ENCODE data around the gene USP24. TPM values are rescaled to one million over a fixed set of nuclear protein-coding genes. Genes with fewer than 3 reads are reported as not detected.
A peak's percentile ranks its signal among the peaks of the same experiment; 100 is the strongest.

USP24 gene
- total RNA-seq, 1 donor, result 43.1 TPM

DNA sequence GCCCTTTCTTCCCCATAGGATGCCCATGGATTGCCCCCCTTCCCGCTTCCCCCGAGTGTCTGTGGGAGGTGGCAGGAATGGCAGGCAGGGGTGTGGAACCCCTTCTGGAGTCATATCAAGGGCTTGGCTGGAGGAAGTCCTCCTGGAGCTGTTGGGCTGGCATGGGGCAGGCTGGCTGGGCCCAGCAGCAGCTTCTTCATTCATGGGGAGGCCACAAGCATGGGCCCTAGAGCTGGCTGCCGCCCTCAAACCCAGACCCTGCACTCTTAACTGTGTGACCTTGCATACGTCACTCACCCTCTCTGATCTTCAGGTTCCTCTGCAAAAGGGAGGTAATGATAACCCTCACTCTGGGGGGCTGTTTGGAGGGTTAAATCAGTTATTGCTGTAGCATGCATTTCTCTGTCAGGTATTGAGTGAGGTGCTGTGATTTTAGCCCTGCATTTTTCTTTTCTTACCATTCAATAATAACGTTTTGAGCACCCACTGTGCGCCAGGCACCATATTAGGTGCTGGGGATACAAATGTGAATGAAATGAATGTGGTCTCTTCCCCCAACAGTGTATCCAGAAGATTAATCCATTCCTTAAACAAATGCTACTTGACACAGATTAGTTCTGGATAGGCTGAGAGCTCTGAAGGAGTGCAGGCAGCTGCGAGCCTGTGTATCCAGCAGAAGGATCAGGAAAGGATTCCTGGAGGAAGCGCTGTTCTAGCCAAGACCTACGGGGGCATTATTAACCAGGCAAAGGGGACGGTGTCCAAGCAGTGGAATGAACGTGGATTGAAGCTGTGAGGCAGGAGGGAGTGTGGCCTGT is 166.5 kb downstream of the USP24 start:
- H3K79me2 ChIP-seq (ENCODE audit: insufficient read depth, low read length), result no peaks in the 10 kb centered on the region
- H2AFZ ChIP-seq (ENCODE audit: low read length), result no peak overlapping the region
- H4K20me1 ChIP-seq (ENCODE audit: insufficient read depth, low read length), result no peaks in the 10 kb centered on the region
- no peaks in the 10 kb centered on the region for H3K36me3 ChIP-seq (ENCODE audit: insufficient read depth, low read length)
- H3K4me3 ChIP-seq (ENCODE audit: insufficient read depth, low read length), result no peak overlapping the region
- H3K4me2 ChIP-seq (ENCODE audit: insufficient read depth, low read length), result no peak overlapping the region
- H3K9me3 ChIP-seq (ENCODE audit: low read depth, low read length), result no peaks in the 10 kb centered on the region
- H3K27ac ChIP-seq (ENCODE audit: low read depth, low read length), result no peak overlapping the region
- TF ChIP-seq, protein P1, sequence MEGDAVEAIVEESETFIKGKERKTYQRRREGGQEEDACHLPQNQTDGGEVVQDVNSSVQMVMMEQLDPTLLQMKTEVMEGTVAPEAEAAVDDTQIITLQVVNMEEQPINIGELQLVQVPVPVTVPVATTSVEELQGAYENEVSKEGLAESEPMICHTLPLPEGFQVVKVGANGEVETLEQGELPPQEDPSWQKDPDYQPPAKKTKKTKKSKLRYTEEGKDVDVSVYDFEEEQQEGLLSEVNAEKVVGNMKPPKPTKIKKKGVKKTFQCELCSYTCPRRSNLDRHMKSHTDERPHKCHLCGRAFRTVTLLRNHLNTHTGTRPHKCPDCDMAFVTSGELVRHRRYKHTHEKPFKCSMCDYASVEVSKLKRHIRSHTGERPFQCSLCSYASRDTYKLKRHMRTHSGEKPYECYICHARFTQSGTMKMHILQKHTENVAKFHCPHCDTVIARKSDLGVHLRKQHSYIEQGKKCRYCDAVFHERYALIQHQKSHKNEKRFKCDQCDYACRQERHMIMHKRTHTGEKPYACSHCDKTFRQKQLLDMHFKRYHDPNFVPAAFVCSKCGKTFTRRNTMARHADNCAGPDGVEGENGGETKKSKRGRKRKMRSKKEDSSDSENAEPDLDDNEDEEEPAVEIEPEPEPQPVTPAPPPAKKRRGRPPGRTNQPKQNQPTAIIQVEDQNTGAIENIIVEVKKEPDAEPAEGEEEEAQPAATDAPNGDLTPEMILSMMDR (IDR thresholded peaks at IDR 0.05; ENCODE audit: extremely low read depth, low read depth, low read length), result no peak
- peak; percentile 50 for DNase-seq (ENCODE audit: insufficient read length, low spot score, missing footprints)
- H3K27me3 ChIP-seq (ENCODE audit: insufficient read depth, low read length), result peaks cover 8% of the 10 kb centered on the region
- H3K4me1 ChIP-seq (ENCODE audit: insufficient read depth, low read length), result no peaks in the 10 kb centered on the region

DNA sequence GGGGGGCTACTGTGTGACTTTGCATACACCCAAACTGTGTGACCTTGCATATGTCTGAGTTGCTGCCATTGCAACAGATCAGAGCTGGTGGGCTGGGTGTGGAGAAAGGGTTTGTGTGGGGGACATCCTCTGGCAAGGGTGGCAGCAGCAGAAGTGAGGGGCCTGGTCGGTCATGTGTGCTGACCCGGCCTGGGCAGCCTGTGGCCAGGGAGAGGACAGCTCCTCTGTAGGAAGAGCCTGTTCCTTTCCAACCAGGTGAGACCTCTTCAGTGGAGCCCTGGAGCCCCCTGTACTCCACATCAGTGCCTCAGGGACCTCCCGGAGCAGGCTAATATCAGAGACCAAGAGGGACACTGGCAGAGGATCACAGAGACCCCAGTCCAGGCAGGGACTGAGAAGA is 167.6 kb downstream of the USP24 start:
- Histone ChIP-seq H2AFZ (ENCODE audit: low read length) (no peak overlapping the region), H3K4me3 (ENCODE audit: insufficient read depth, low read length) (no peak overlapping the region), H4K20me1 (ENCODE audit: insufficient read depth, low read length) (no peaks in the 10 kb centered on the region), H3K4me1 (ENCODE audit: insufficient read depth, low read length) (no peaks in the 10 kb centered on the region), H3K9me3 (ENCODE audit: low read depth, low read length) (no peaks in the 10 kb centered on the region), H3K27ac (ENCODE audit: low read depth, low read length) (no peak overlapping the region), H3K4me2 (ENCODE audit: insufficient read depth, low read length) (no peak overlapping the region), H3K27me3 (ENCODE audit: insufficient read depth, low read length) (peaks cover 15% of the 10 kb centered on the region), H3K79me2 (ENCODE audit: insufficient read depth, low read length) (no peaks in the 10 kb centered on the region), H3K36me3 (ENCODE audit: insufficient read depth, low read length) (no peaks in the 10 kb centered on the region)
- DNase-seq (ENCODE audit: insufficient read length, low spot score, missing footprints), result peak; percentile 53
- TF ChIP-seq, protein P1 (IDR thresholded peaks at IDR 0.05; ENCODE audit: extremely low read depth, low read depth, low read length), result no peak

- H3K79me2 ChIP-seq (ENCODE audit: insufficient read depth, low read length), result no peaks in the 10 kb centered on the region
- TF ChIP-seq, protein P1 (IDR thresholded peaks at IDR 0.05; ENCODE audit: extremely low read depth, low read depth, low read length), result no peak
- no peak overlapping the region for H2AFZ ChIP-seq (ENCODE audit: low read length)
Observed at GRCh38 chr1:55046871-55047270, 168.3 kb downstream of the USP24 start.

DNA sequence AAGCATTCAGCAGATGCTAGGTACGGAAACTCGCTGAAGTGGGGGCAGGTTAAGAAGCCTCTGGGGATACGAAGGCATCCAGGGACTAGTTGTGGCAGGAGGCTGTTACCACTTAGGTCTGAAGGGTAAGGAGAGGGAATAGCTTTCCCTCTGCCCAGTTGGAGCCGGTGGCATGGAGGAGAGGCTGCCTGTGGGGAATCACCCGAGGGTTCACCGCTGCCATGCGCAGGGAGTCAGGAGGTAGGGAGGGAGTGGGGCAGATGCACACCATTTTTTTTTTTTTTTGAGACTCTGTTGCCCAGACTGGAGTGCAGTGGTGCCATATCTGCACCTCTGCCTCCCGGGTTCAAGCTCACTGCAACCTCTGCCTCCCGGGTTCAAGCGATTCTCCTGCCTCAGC is 169.7 kb downstream of the USP24 start:
- Histone ChIP-seq H2AFZ (ENCODE audit: low read length) (no peak overlapping the region), H3K27ac (ENCODE audit: low read depth, low read length) (no peak overlapping the region), H3K4me3 (ENCODE audit: insufficient read depth, low read length) (no peak overlapping the region), H3K4me2 (ENCODE audit: insufficient read depth, low read length) (no peak overlapping the region), H3K4me1 (ENCODE audit: insufficient read depth, low read length) (no peaks in the 10 kb centered on the region), H3K36me3 (ENCODE audit: insufficient read depth, low read length) (no peaks in the 10 kb centered on the region), H3K27me3 (ENCODE audit: insufficient read depth, low read length) (peaks cover 35% of the 10 kb centered on the region), H4K20me1 (ENCODE audit: insufficient read depth, low read length) (no peaks in the 10 kb centered on the region), H3K79me2 (ENCODE audit: insufficient read depth, low read length) (no peaks in the 10 kb centered on the region), H3K9me3 (ENCODE audit: low read depth, low read length) (no peaks in the 10 kb centered on the region)
- TF ChIP-seq, protein P1 (IDR thresholded peaks at IDR 0.05; ENCODE audit: extremely low read depth, low read depth, low read length), result no peak
- peak; percentile 44 for DNase-seq (ENCODE audit: insufficient read length, low spot score, missing footprints)

More at GRCh38 chr1:55046871-55047270, 168.3 kb downstream of the USP24 start:
- H3K36me3 ChIP-seq (ENCODE audit: insufficient read depth, low read length), result no peaks in the 10 kb centered on the region
- H3K27me3 ChIP-seq (ENCODE audit: insufficient read depth, low read length), result peaks cover 23% of the 10 kb centered on the region
- H3K4me1 ChIP-seq (ENCODE audit: insufficient read depth, low read length), result no peaks in the 10 kb centered on the region
- peak; percentile 62 for DNase-seq (ENCODE audit: insufficient read length, low spot score, missing footprints)
- H3K9me3 ChIP-seq (ENCODE audit: low read depth, low read length), result no peaks in the 10 kb centered on the region
- H3K4me2 ChIP-seq (ENCODE audit: insufficient read depth, low read length), result no peak overlapping the region
- H4K20me1 ChIP-seq (ENCODE audit: insufficient read depth, low read length), result no peaks in the 10 kb centered on the region
- H3K27ac ChIP-seq (ENCODE audit: low read depth, low read length), result no peak overlapping the region
- H3K4me3 ChIP-seq (ENCODE audit: insufficient read depth, low read length), result no peak overlapping the region

All from osteoblast (primary cell).